IMR-90 (cell line): ENCODE data around the gene ADGRA3.

Source experiments
- BHLHE40 ChIP-seq: fragments of 150-350 bp; IDR thresholded peaks from 2 replicates; pipeline ENCODE4 v1.6.1; 2016; ENCODE audit warnings: mild to moderate bottlenecking, low read depth, low read length
- CEBPB ChIP-seq: IDR thresholded peaks from 2 replicates; pipeline ENCODE4 v1.6.1; 2012; ENCODE audit warnings: low read depth, low read length, improper control_type of control experiment
- CHD1 ChIP-seq: IDR thresholded peaks from 2 replicates; pipeline ENCODE4 v1.6.1; 2012; ENCODE audit warnings: low read depth, low read length, improper control_type of control experiment
- CTCF ChIP-seq: conservative IDR thresholded peaks from 2 replicates; pipeline ENCODE4 v1.5.1; 2012; ENCODE audit warnings: mild to moderate bottlenecking, low read depth, low read length, improper control_type of control experiment
- ELK1 ChIP-seq: fragments of 150-350 bp; IDR thresholded peaks from 2 replicates; pipeline ENCODE4 v1.6.1; 2016; ENCODE audit warnings: low read depth, mild to moderate bottlenecking, low read length, moderate library complexity, borderline replicate concordance
- MAZ ChIP-seq: IDR thresholded peaks from 2 replicates; pipeline ENCODE4 v1.6.1; 2012; ENCODE audit warnings: low read depth, mild to moderate bottlenecking, low read length, improper control_type of control experiment, moderate library complexity, borderline replicate concordance
- POLR2A ChIP-seq: IDR thresholded peaks from 2 replicates; pipeline ENCODE4 v1.6.1; 2012; ENCODE audit warnings: mild to moderate bottlenecking, low read depth, low read length
- RAD21 ChIP-seq: IDR thresholded peaks from 2 replicates; pipeline ENCODE4 v1.6.1; 2012; ENCODE audit warnings: low read length, improper control_type of control experiment
- RCOR1 ChIP-seq: IDR thresholded peaks from 2 replicates; pipeline ENCODE4 v1.6.1; 2012; ENCODE audit warnings: mild to moderate bottlenecking, low read length, improper control_type of control experiment; ENCODE audit not compliant: insufficient replicate concordance
- RFX5 ChIP-seq: IDR thresholded peaks from 2 replicates; pipeline ENCODE4 v1.8.0; 2012; ENCODE audit warnings: low read depth, mild to moderate bottlenecking, low read length, moderate library complexity
- USF2 ChIP-seq: fragments of 150-350 bp; IDR thresholded peaks from 2 replicates; pipeline ENCODE4 v1.6.1; 2017; ENCODE audit warnings: mild to moderate bottlenecking, antibody characterized with exemption, low read length, low read depth

- TF ChIP-seq CEBPB (no peak), USF2 (no peak), CTCF (no peak), POLR2A (no peak), RFX5 (no peak), RCOR1 (no peak), RAD21 (no peak), CHD1 (no peak), ELK1 (no peak), BHLHE40 (no peak), MAZ (no peak)
Measured at GRCh38 chr4:22554670-22555069, 38.8 kb upstream of the ADGRA3 start.
